CD14-positive monocyte (primary cell): Measurements from ENCODE around the gene HSPB1. TPM values are rescaled to one million over a fixed set of nuclear protein-coding genes. Genes with fewer than 3 reads are reported as not detected.

Experiments used
- DNase-seq, 3 donors: peaks; one replicate each; pipeline ENCODE4 v3.0.0-alpha.2; 2011 to 2022
- H2AFZ ChIP-seq: 2 replicates; pipeline ENCODE4 v1.6.0; 2012; ENCODE audit warnings: mild to moderate bottlenecking, low read depth, low read length, inconsistent platforms; ENCODE audit not compliant: insufficient read depth, poor library complexity, severe bottlenecking
- H3K27ac ChIP-seq, 2 donors: 1 replicate in 1 of 2; 2 replicates in 1 of 2; pipeline ENCODE4 v1.5.1; 2012 to 2013; ENCODE audit warnings: low read length in 2 of 2, control low read depth in 1 of 2, inconsistent platforms in 1 of 2, low read depth in 1 of 2, mild to moderate bottlenecking in 1 of 2
- H3K27me3 ChIP-seq, 2 donors: one replicate each; pipeline versions ENCODE4 v1.6.0 to v1.6.1; 2011 to 2013; ENCODE audit warnings: low read length in 2 of 2; ENCODE audit not compliant: control insufficient read depth in 2 of 2, insufficient read depth in 2 of 2
- H3K36me3 ChIP-seq, 2 donors: replicated peaks in 1 of 2; 1 replicate in 1 of 2; 2 replicates in 1 of 2; pipeline versions ENCODE4 v1.5.1 to v1.6.1; 2012 to 2013; ENCODE audit warnings: low read length in 2 of 2, control low read depth in 1 of 2, inconsistent platforms in 1 of 2, mild to moderate bottlenecking in 1 of 2; ENCODE audit not compliant: insufficient read depth in 2 of 2, control insufficient read depth in 1 of 2
- H3K4me1 ChIP-seq, 2 donors: 1 replicate in 1 of 2; 2 replicates in 1 of 2; pipeline versions ENCODE4 v1.5.1 to v1.6.1; 2012 to 2013; ENCODE audit warnings: low read length in 2 of 2, control low read depth in 1 of 2, inconsistent platforms in 1 of 2, mild to moderate bottlenecking in 1 of 2, moderate library complexity in 1 of 2; ENCODE audit not compliant: insufficient read depth in 2 of 2, control insufficient read depth in 1 of 2
- H3K4me2 ChIP-seq: replicated peaks from 2 replicates; pipeline ENCODE3; 2012; ENCODE audit warnings: low read length, moderate library complexity, mild to moderate bottlenecking; ENCODE audit not compliant: poor library complexity, severe bottlenecking; ENCODE audit errors: extremely low read depth
- H3K4me3 ChIP-seq, 3 experiments: fragments of 200-600 bp in 1 of 3; sonication (generic) in 1 of 3; replicated peaks in 1 of 3; 1 replicate in 2 of 3; 2 replicates in 1 of 3; pipeline ENCODE4 v1.5.1; 2011 to 2013; ENCODE audit warnings: low read length in 3 of 3, mild to moderate bottlenecking in 3 of 3, control low read depth in 2 of 3, low read depth in 2 of 3, inconsistent platforms in 1 of 3, moderate library complexity in 1 of 3
- H3K79me2 ChIP-seq: 2 replicates; pipeline ENCODE4 v1.6.0; 2012; ENCODE audit warnings: mild to moderate bottlenecking, control low read depth, inconsistent platforms, low read length, moderate library complexity; ENCODE audit not compliant: insufficient read depth
- H3K9ac ChIP-seq: 2 replicates; pipeline ENCODE4 v1.6.0; 2017; ENCODE audit warnings: low read length, mild to moderate bottlenecking; ENCODE audit not compliant: insufficient read depth, poor library complexity, severe bottlenecking
- H3K9me3 ChIP-seq, 2 donors: replicated peaks in 1 of 2; 1 replicate in 1 of 2; 2 replicates in 1 of 2; pipeline versions ENCODE4 v1.5.1 to v1.6.1; 2012 to 2013; ENCODE audit warnings: low read length in 2 of 2, control low read depth in 1 of 2; ENCODE audit not compliant: control insufficient read depth in 1 of 2, insufficient read depth in 1 of 2
- H4K20me1 ChIP-seq: 2 replicates; pipeline ENCODE4 v1.6.0; 2012; ENCODE audit warnings: mild to moderate bottlenecking, low read length, control low read depth, moderate library complexity; ENCODE audit not compliant: insufficient read depth
- H3K27ac Mint-ChIP-seq, 7 donors: one replicate each; pipeline ENCODE4 v1.8.0; 2020; ENCODE audit warnings: mild to moderate bottlenecking in 7 of 7, mixed read lengths in 7 of 7, moderate library complexity in 6 of 7, inconsistent platforms in 2 of 7
- H3K27me3 Mint-ChIP-seq, 3 donors: one replicate each; pipeline ENCODE4 v1.8.0; 2021 to 2022; ENCODE audit warnings: low read depth in 3 of 3, mild to moderate bottlenecking in 3 of 3, mixed read lengths in 3 of 3, moderate library complexity in 3 of 3, inconsistent platforms in 1 of 3
- H3K36me3 Mint-ChIP-seq, 2 donors: one replicate each; pipeline ENCODE4 v1.8.0; 2020; ENCODE audit warnings: mixed read lengths in 2 of 2, inconsistent platforms in 1 of 2, mild to moderate bottlenecking in 1 of 2
- H3K4me1 Mint-ChIP-seq: one replicate; pipeline ENCODE4 v1.8.0; 2020; ENCODE audit warnings: mild to moderate bottlenecking, mixed read lengths
- H3K4me3 Mint-ChIP-seq, 2 donors: one replicate each; pipeline ENCODE4 v1.8.0; 2020; ENCODE audit warnings: mild to moderate bottlenecking in 2 of 2, mixed read lengths in 2 of 2, moderate library complexity in 1 of 2
- H3K9me3 Mint-ChIP-seq, 7 donors: one replicate each; pipeline ENCODE4 v1.8.0; 2020 to 2022; ENCODE audit warnings: mixed read lengths in 7 of 7, mild to moderate bottlenecking in 6 of 7, moderate library complexity in 6 of 7, inconsistent platforms in 2 of 7
- CTCF ChIP-seq: fragments of 200-600 bp; IDR thresholded peaks from one replicate; pipeline ENCODE4 v1.8.0; 2022; ENCODE audit warnings: antibody characterized with exemption, mild to moderate bottlenecking
- WGBS: methylation state at CpG from one replicate; pipeline ENCODE4 v1.1.5; 2013; ENCODE audit warnings: missing lambda C conversion rate; ENCODE audit not compliant: insufficient coverage; 5-methylcytosine and 5-hydroxymethylcytosine counted together
- intact Hi-C, 2 donors: fragments of 100-400 bp; cut with micrococcal nuclease; formaldehyde crosslinking; loops; one replicate each; pipeline versions ENCODE4 v1.15.0 to v1.15.1; 2023
- polyA plus RNA-seq, 3 donors: library from polyadenylated mRNA; depleted of rRNA in 1 of 3; unstranded in 2 of 3; stranded (reverse) in 1 of 3; fragments of 300-500 nt in 2 of 3; fragments of >200 nt in 1 of 3; fragmentation: Illumina TruSeq in 2 of 3; gene quantifications; 1 replicate in 2 of 3; 2 replicates in 1 of 3; pipeline ENCODE4 v1.2.3, GENCODE V29; 2012 to 2021

HSPB1 gene
- polyA plus RNA-seq, 3 donors, result 8.3 to 20.7 (median 8.9) TPM

- Mint-ChIP-seq H3K27me3 (peaks cover 40 to 59% (median 48%) of the 10 kb centered on the region in 3 donors), H3K36me3 (peaks cover 0 to 2% of the 10 kb centered on the region in 2 donors), H3K4me1 (peaks cover 6% of the 10 kb centered on the region), H3K9me3 (peaks cover 0 to 19% (median 6%) of the 10 kb centered on the region in 7 donors), H3K4me3 (no peak overlapping the region), H3K27ac (no peak overlapping the region)
- H3K4me1 ChIP-seq, result peaks cover 0 to under 1% of the 10 kb centered on the region in 2 donors
- intact Hi-C loops, result loop anchor here in 1 of 2 donors (5.0 kb wide), 1 partner anchor 85 kb away; no protein-coding TSS in a partner anchor
- TF ChIP-seq CTCF, result no peak
- H4K20me1 ChIP-seq, result no peaks in the 10 kb centered on the region
- DNase-seq, result no peak
- 83% methylated on average over 4 of the region's 4 CpGs for WGBS
- H3K27me3 ChIP-seq, result peaks cover 11 to 33% of the 10 kb centered on the region in 2 donors
- H3K9me3 ChIP-seq, result no peaks in the 10 kb centered on the region
- no peak overlapping the region for H3K27ac ChIP-seq
- H3K9ac ChIP-seq, result no peak overlapping the region
- H3K36me3 ChIP-seq, result no peaks in the 10 kb centered on the region
- H3K4me2 ChIP-seq, result no peak overlapping the region
- no peak overlapping the region for H2AFZ ChIP-seq
- no peaks in the 10 kb centered on the region for H3K79me2 ChIP-seq
- no peak overlapping the region for H3K4me3 ChIP-seq
Measured at GRCh38 chr7:76261931-76262330, 40.5 kb upstream of the HSPB1 start.

- DNase-seq, result peak; percentile 21 to 48 (median 42)
Measured at GRCh38 chr7:76262683-76263402, 39.6 kb upstream of the HSPB1 start.

More at GRCh38 chr7:76262683-76263402, 39.6 kb upstream of the HSPB1 start:
- Mint-ChIP-seq H3K9me3 (peaks cover 0 to 19% (median 6%) of the 10 kb centered on the region in 7 donors), H3K4me3 (no peak overlapping the region), H3K27me3 (peaks cover 39 to 60% (median 49%) of the 10 kb centered on the region in 3 donors), H3K27ac (no peak overlapping the region), H3K36me3 (peaks cover 0 to 2% of the 10 kb centered on the region in 2 donors), H3K4me1 (peaks cover 7% of the 10 kb centered on the region)
- intact Hi-C loops, result loop anchor here in 1 of 2 donors (5.0 kb wide), 1 partner anchor 86 kb away; no protein-coding TSS in a partner anchor
- peak; percentile 81 for TF ChIP-seq CTCF
- Histone ChIP-seq H3K27ac (no peak overlapping the region), H4K20me1 (no peaks in the 10 kb centered on the region), H3K27me3 (peaks cover 14 to 37% of the 10 kb centered on the region in 2 donors), H3K4me2 (no peak overlapping the region), H3K4me1 (peaks cover 0 to 5% of the 10 kb centered on the region in 2 donors), H2AFZ (no peak overlapping the region), H3K9me3 (no peaks in the 10 kb centered on the region), H3K79me2 (no peaks in the 10 kb centered on the region), H3K36me3 (no peaks in the 10 kb centered on the region), H3K4me3 (no peak overlapping the region), H3K9ac (no peak overlapping the region)
- 75% methylated on average over 2 of the region's 7 CpGs for WGBS
